ENCODE data around the gene CACNA1D.
A peak's percentile ranks its signal among the peaks of the same experiment; 100 is the strongest.

Gene CACNA1D

DNA sequence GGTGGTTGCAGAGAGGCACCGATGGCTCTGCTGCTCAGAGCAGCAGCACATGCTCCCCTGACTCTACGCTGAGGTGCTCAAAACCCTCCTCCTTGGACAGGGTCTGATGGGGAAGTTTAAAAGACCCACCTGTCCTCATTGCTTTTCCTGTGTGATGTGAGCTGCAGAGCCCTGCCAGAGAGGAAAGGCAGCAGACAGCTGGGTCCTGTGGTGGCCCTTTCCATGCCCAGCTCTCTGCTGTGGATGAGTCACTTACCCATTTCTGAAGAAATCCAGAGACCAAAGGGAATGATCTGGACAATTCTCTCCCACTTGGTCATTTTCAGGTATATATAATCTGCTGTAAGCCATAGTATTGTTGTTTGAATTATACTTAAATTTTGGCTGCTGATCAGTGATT, 230.2 kb downstream of the CACNA1D start:
- TF ChIP-seq, protein P1, sequence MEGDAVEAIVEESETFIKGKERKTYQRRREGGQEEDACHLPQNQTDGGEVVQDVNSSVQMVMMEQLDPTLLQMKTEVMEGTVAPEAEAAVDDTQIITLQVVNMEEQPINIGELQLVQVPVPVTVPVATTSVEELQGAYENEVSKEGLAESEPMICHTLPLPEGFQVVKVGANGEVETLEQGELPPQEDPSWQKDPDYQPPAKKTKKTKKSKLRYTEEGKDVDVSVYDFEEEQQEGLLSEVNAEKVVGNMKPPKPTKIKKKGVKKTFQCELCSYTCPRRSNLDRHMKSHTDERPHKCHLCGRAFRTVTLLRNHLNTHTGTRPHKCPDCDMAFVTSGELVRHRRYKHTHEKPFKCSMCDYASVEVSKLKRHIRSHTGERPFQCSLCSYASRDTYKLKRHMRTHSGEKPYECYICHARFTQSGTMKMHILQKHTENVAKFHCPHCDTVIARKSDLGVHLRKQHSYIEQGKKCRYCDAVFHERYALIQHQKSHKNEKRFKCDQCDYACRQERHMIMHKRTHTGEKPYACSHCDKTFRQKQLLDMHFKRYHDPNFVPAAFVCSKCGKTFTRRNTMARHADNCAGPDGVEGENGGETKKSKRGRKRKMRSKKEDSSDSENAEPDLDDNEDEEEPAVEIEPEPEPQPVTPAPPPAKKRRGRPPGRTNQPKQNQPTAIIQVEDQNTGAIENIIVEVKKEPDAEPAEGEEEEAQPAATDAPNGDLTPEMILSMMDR (IDR thresholded peaks at IDR 0.05; ENCODE audit: low read depth, low read length): no peak
- no peak for DNase-seq (ENCODE audit: extremely low read depth, low read depth)

DNA sequence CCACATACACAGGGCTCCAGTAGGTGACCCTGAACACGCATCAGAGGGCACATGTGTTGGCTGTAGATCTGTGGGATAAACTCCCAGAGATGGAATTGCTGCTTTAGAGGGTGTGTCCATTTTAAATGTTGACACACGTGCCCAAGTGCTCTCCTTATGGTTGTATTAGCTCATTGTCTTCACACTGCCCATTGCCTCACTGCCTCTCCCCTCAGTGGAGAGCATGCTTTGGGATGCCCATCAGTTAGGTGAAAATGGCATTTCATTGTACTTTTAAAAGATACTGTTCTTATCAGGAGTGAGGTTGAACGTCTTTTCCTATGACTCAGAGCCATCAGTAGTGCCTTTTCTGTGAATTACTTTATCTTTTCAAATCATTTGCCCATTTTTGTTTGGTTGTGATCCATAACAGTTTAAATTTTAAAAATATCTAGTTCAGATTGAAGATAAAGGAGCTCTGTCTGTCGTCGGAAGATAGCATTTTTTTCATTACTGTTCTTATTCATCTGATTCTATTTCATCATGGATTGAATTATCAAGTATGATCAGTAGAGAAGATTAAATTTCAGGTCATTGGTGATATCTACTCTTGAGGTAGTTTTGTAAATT, 231.1 kb downstream of the CACNA1D start:
- TF ChIP-seq, protein P1 (IDR thresholded peaks at IDR 0.05; ENCODE audit: low read depth, low read length): no peak
- DNase-seq (ENCODE audit: extremely low read depth, low read depth): no peak

DNA sequence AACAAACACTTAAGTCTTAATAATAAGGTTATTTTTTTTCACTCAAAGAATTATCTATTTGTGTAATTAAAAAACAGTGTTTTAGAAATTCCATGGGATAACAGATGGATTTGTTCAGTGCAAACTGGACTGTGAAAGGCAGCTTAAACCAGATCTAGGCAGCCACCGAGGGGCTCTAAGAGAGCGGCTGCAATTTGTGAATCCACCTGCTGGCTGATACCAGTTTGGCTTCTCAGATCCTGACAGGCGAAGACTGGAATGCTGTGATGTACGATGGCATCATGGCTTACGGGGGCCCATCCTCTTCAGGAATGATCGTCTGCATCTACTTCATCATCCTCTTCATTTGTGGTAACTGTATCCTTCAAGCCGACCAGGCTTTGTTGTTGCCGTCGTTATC, 232.2 kb downstream of the CACNA1D start:
- DNase-seq (ENCODE audit: extremely low read depth, low read depth): no peak

DNA sequence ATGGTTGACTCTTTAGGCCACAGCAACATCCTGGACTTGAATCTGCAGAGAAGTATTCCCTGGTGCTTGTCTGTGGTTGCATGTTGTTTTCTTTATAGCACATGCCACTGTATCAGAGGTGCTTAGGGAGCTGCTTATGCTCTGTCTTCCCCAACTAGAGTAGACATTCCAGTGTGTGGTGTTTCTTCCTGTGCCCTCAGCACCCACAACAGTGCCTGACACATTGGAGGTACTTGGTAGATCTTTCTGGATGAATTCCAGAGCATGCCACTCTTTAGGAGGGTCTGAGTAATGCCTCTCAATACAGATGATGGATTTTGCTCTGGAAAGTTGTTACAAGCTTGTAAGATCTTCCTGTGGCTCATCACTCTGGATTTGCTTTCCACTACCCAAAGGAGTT, 234.2 kb downstream of the CACNA1D start:
- DNase-seq (ENCODE audit: extremely low read depth, low read depth): no peak
- TF ChIP-seq, protein P1 (IDR thresholded peaks at IDR 0.05; ENCODE audit: low read depth, low read length): no peak

More for the DNA sequence above, 232.2 kb downstream of the CACNA1D start:
- TF ChIP-seq, protein P1 (IDR thresholded peaks at IDR 0.05; ENCODE audit: low read depth, low read length): no peak

DNA sequence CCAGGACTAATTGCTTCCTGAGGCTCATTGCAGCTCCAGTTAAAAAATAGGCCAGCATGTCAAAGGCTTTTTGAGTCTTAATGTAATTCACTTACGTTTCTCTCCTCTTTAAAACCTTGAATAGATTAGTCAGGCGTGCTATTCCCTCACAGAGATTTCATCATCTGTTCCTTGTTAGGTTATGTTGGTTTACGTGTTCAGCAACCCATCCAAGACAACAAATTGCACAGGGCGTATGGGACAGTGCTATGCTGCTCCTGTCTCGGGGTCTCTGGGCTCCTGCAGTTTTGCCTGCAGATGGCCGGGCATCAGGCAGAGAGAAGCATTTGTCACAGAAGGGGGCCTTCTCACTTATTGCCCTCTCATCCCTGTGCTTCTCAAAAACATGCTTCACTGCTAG, 234.7 kb downstream of the CACNA1D start:
- no peak for DNase-seq (ENCODE audit: extremely low read depth, low read depth)
- TF ChIP-seq, protein P1 (IDR thresholded peaks at IDR 0.05; ENCODE audit: low read depth, low read length): no peak

DNA sequence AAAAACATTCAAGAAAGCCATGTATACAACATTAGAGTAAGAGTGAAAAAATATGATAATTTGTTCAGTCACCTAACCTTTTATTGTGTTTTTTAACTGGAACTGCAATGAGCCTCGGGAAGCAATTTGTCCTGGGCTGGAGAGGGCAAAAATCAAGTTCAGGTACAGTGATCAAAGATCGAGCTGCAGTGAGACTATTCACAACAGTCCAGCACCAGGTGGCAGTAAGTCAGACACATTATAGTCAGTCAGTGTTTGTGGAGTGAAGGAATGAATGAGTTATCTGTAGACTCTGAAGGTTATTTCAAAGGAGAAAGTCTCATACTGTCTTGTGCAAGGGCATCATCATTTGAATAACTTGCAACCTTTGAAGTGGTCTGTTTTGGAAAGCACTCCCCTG, 235.2 kb downstream of the CACNA1D start:
- DNase-seq (ENCODE audit: extremely low read depth, low read depth): no peak
- TF ChIP-seq, protein P1 (IDR thresholded peaks at IDR 0.05; ENCODE audit: low read depth, low read length): peak; percentile 12

DNA sequence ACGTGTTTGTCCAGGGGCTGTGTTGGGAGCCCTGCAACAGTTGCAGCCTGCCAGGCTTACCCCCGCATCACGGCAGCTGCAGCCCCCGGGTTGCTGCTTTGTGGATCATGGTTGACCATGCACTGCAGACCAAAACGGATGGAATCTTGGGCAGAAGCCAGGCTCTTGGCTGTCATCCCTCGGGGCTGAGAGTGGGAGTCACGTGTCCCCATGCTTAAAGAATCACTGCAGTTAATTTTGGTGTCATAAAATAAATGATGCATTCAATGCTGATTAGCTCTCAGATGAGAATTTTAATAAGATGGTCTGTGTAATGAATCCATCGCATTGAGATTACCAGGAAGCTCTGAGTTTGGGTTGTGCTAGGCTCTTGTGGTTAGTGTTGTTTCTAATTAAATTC, 236.2 kb downstream of the CACNA1D start:
- TF ChIP-seq, protein P1 (IDR thresholded peaks at IDR 0.05; ENCODE audit: low read depth, low read length): no peak

More for the DNA sequence above, 236.2 kb downstream of the CACNA1D start:
- DNase-seq (ENCODE audit: extremely low read depth, low read depth): no peak

Measured in AG09319 (cell line).